ENCODE measurements around the gene KCNJ11. TPM values are rescaled to one million over a fixed set of nuclear protein-coding genes. Genes with fewer than 3 reads are reported as not detected.

The KCNJ11 gene
- total and polyA plus RNA-seq, 2 donors (not counting 3 experiments of a cell fraction or from before 2014, with no cell fraction given) = 0.04 TPM; not detected in 1

DNA sequence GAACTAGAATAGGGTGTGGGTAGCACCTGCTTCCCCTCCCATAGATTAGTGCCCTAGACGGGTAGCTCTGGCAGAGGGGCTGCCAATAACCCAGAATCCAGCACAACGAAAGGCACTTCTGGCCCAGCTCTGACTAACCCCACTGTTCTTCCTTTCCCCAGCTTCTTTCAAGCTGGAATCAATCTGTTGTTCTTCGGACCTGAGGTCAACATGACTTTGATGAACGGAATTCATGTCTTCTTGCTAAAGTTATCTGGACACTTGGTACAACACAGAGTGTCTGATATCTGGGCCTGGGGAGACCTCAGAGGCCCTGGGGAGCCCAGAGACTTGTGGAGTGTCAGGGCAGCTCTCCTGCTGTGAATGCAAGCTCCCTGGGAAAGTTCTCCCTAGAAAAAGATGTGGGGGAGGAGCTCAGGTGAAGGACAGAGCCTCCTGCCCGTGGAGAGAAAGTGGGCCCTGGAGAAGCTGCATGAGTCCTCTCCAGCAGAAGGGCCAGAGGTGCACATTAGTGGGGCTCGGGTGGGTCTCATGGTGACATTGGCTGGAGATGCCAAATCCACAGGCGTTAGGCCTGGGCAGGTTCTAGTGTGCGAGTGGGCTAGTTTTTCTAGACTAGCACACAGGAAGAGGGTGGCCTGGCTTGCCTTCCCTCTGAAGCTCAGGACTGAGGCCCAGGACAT lies 6.3 kb downstream of the KCNJ11 start:
- H3K27ac ChIP-seq (ENCODE audit: insufficient read depth, low read depth, low read length) = no peak overlapping the region
- FAIRE-seq (no peak), DNase-seq (ENCODE audit: low read depth, low spot score) (no peak)
- TF ChIP-seq JUN (IDR thresholded peaks at IDR 0.05; ENCODE audit: borderline replicate concordance, insufficient read depth, insufficient read length, low read depth) (no peak), POLR2A (IDR thresholded peaks at IDR 0.05; ENCODE audit: low read depth, low read length) (no peak), POLR2AphosphoS5 (IDR thresholded peaks at IDR 0.05; ENCODE audit: insufficient read depth, low read depth, low read length) (no peak), MYC (IDR thresholded peaks at IDR 0.05; ENCODE audit: low read depth, low read length) (no peak), GATA2 (IDR thresholded peaks at IDR 0.05; ENCODE audit: insufficient read depth, insufficient read length, low read depth, low read length) (no peak), FOS (IDR thresholded peaks at IDR 0.05; ENCODE audit: borderline replicate concordance, insufficient read depth, low read length) (no peak), EZH2 (IDR thresholded peaks at IDR 0.05; ENCODE audit: borderline replicate concordance, low read depth, low read length, severe bottlenecking) (no peak)
- TF ChIP-seq, protein P1, sequence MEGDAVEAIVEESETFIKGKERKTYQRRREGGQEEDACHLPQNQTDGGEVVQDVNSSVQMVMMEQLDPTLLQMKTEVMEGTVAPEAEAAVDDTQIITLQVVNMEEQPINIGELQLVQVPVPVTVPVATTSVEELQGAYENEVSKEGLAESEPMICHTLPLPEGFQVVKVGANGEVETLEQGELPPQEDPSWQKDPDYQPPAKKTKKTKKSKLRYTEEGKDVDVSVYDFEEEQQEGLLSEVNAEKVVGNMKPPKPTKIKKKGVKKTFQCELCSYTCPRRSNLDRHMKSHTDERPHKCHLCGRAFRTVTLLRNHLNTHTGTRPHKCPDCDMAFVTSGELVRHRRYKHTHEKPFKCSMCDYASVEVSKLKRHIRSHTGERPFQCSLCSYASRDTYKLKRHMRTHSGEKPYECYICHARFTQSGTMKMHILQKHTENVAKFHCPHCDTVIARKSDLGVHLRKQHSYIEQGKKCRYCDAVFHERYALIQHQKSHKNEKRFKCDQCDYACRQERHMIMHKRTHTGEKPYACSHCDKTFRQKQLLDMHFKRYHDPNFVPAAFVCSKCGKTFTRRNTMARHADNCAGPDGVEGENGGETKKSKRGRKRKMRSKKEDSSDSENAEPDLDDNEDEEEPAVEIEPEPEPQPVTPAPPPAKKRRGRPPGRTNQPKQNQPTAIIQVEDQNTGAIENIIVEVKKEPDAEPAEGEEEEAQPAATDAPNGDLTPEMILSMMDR (IDR thresholded peaks at IDR 0.05; ENCODE audit: extremely low read depth in 1 of 2, insufficient read depth in 1 of 2, low read depth in 1 of 2, low read length in 2 of 2) = no peak
- TF ChIP-seq, protein P2, sequence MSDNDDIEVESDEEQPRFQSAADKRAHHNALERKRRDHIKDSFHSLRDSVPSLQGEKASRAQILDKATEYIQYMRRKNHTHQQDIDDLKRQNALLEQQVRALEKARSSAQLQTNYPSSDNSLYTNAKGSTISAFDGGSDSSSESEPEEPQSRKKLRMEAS (IDR thresholded peaks at IDR 0.05; ENCODE audit: insufficient read depth, insufficient read length) = no peak
- CTCF ChIA-PET = interaction anchor here (0.9 to 5.9 kb wide), 5 partner anchors 16 to 152 kb away, joined by 3 to 184 read pairs (median 38); partner anchors contain the start of gene NCR3LG1
- H3K4me2 ChIP-seq (ENCODE audit: insufficient read depth, low read length) = no peak overlapping the region
- H3K4me1 ChIP-seq (ENCODE audit: control insufficient read depth, extremely low read depth, insufficient read depth, low read length) = no peaks in the 10 kb centered on the region
- no peak overlapping the region for H3K9ac ChIP-seq (replicated peaks; ENCODE audit: extremely low read depth, insufficient read depth, low read length)
- BruUV-seq (replicated peaks) = no TSS peak
- H3K4me3 ChIP-seq (replicated peaks in 1 of 3; ENCODE audit: insufficient read depth in 1 of 3, low read depth in 1 of 3, low read length in 3 of 3) = no peak overlapping the region
- intact Hi-C loops (cut with micrococcal nuclease) = loop anchor here (10.0 kb wide), 1 partner anchor 597 kb away; no protein-coding TSS in a partner anchor
- no peaks in the 10 kb centered on the region for H3K79me2 ChIP-seq (ENCODE audit: control insufficient read depth, insufficient read depth, low read length)
- no peaks in the 10 kb centered on the region for H3K9me1 ChIP-seq (replicated peaks; ENCODE audit: control insufficient read depth, extremely low read depth, insufficient read depth, low read length)
- no peak overlapping the region for H2AFZ ChIP-seq (ENCODE audit: low read depth, low read length)
- dilution Hi-C loops (cut with MboI; ENCODE audit: extremely low pct_ligation_motif_present, low sequenced_read_pairs) = no loop called here
- no peaks in the 10 kb centered on the region for H4K20me1 ChIP-seq (replicated peaks; ENCODE audit: control insufficient read depth, extremely low read depth, insufficient read depth, low read length)
- H3K9me3 ChIP-seq (replicated peaks; ENCODE audit: control insufficient read depth, insufficient read depth, low read length) = no peaks in the 10 kb centered on the region
- no peaks in the 10 kb centered on the region for H3K27me3 ChIP-seq (ENCODE audit: control insufficient read depth in 2 of 2, insufficient read depth in 2 of 2, low read length in 2 of 2)
- no peaks in the 10 kb centered on the region for H3K36me3 ChIP-seq (ENCODE audit: control insufficient read depth in 2 of 2, extremely low read depth in 1 of 2, insufficient read depth in 2 of 2, low read length in 2 of 2)
- POLR2A ChIA-PET = no interaction called here

Measured in endothelial cell of umbilical vein (primary cell).